OCI-LY1 (cell line): ENCODE results near the gene EEF1E1.

Experiments
- H2AFZ ChIP-seq: fragments of 200-600 bp; sonication (generic), shearing (Covaris generic); 2 replicates; pipeline ENCODE4 v1.6.0; 2014; ENCODE audit warnings: antibody characterized with exemption, mild to moderate bottlenecking, low read length
- H3F3A ChIP-seq: fragments of 200-600 bp; sonication (generic), shearing (Covaris generic); 2 replicates; pipeline ENCODE4 v1.6.0; 2014; ENCODE audit warnings: mild to moderate bottlenecking, antibody characterized with exemption, low read length, moderate library complexity; ENCODE audit not compliant: insufficient read depth
- H3K27ac ChIP-seq: fragments of 200-600 bp; sonication (generic); 2 replicates; pipeline ENCODE4 v1.5.1; 2014; ENCODE audit warnings: low read length, mixed run types, mild to moderate bottlenecking, low read depth; ENCODE audit not compliant: poor library complexity, severe bottlenecking
- H3K27me3 ChIP-seq: fragments of 200-600 bp; sonication (generic); 2 replicates; pipeline ENCODE4 v1.6.0; 2014; ENCODE audit warnings: antibody characterized with exemption, mild to moderate bottlenecking, low read length, moderate library complexity; ENCODE audit not compliant: insufficient read depth
- H3K36me3 ChIP-seq: fragments of 200-600 bp; sonication (generic); 2 replicates; pipeline ENCODE4 v1.6.1; 2014; ENCODE audit warnings: mild to moderate bottlenecking, antibody characterized with exemption, low read length, moderate library complexity, mixed read lengths; ENCODE audit not compliant: insufficient read depth
- H3K4me1 ChIP-seq: fragments of 200-600 bp; sonication (generic); 2 replicates; pipeline ENCODE4 v1.5.1; 2014; ENCODE audit warnings: mild to moderate bottlenecking, low read length, moderate library complexity; ENCODE audit not compliant: insufficient read depth, severe bottlenecking
- H3K4me2 ChIP-seq: fragments of 200-600 bp; sonication (generic), shearing (Covaris generic); 2 replicates; pipeline ENCODE4 v1.6.1; 2014; ENCODE audit warnings: low read length
- H3K4me3 ChIP-seq: fragments of 200-600 bp; sonication (generic); 2 replicates; pipeline ENCODE4 v1.5.1; 2014; ENCODE audit warnings: low read length, low read depth, mild to moderate bottlenecking, mixed read lengths; ENCODE audit not compliant: poor library complexity, severe bottlenecking
- H3K79me2 ChIP-seq: fragments of 200-600 bp; shearing (Covaris generic); 2 replicates; pipeline ENCODE4 v1.6.1; 2016; ENCODE audit warnings: mixed run types, low read length, mixed read lengths; ENCODE audit not compliant: insufficient read depth
- H3K9ac ChIP-seq: fragments of 200-600 bp; sonication (generic), shearing (Covaris generic); 2 replicates; pipeline ENCODE4 v1.6.1; 2014; ENCODE audit warnings: mild to moderate bottlenecking, low read length, mixed read lengths
- H3K9me2 ChIP-seq: fragments of 200-600 bp; sonication (generic), shearing (Covaris generic); 2 replicates; pipeline ENCODE4 v1.6.1; 2014; ENCODE audit warnings: low read depth, mild to moderate bottlenecking, low read length, mixed read lengths
- H3K9me3 ChIP-seq: fragments of 200-600 bp; shearing (Covaris generic); 2 replicates; pipeline ENCODE4 v1.6.1; 2014; ENCODE audit warnings: low read length, mixed read lengths
- H4K20me1 ChIP-seq: fragments of 200-600 bp; sonication (generic), shearing (Covaris generic); 2 replicates; pipeline ENCODE4 v1.6.0; 2016; ENCODE audit warnings: mild to moderate bottlenecking, low read length; ENCODE audit not compliant: insufficient read depth
- EZH2 ChIP-seq: fragments of 200-600 bp; sonication (generic), shearing (Covaris generic); IDR thresholded peaks from 2 replicates; pipeline ENCODE4 v1.8.0; 2017; ENCODE audit warnings: borderline replicate concordance, mixed run types, mild to moderate bottlenecking, antibody characterized with exemption, low read length, moderate library complexity, mixed read lengths
- TF ChIP-seq, protein P1 (sequence below): fragments of 200-600 bp; sonication (generic), shearing (Covaris generic); IDR thresholded peaks from 2 replicates; pipeline ENCODE4 v1.5.1; 2017; ENCODE audit warnings: mild to moderate bottlenecking, antibody characterized with exemption, low read length, moderate library complexity, mixed read lengths

Gene EEF1E1

DNA sequence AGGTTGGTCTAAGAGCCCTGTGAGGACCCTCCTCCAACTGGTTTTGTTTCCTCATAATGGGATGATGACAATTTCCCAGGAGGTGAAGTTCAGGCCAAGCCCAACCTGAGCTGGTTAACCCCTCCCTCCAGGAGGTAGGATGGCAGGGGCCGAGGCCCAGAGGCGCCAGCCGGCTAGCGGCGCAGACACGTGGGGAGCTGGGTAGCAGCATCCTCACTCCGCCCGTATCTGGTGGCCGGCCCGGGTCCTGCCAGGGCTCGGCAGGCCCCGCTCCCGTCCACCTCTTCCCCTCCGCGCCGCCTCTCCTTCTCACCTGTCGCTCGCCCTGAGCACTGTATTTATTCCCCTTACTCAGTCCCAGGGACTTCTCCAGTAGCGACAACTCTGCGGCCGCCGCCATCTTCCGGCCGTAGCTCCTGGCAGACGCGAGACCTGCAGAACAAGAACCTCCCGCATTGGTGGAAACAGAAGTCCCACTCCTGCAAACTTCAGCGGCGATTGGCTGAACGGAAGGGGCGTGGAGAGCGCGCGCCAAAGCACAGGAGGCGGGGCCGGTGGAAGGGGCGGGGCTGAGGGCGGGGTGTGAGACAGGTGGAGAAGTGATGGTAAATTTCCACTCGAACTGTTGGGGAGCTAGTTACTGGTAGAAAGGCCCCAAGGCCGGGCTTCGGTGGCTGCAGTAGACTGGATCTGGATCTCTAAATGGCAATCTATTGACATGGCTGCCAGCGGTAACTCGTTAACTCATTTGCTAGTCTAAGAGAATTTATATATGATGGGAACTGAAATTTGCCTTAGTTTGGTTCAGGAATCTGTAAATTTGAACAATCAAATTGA is at the start of gene EEF1E1:
Gene EEF1E1 (minus strand): TSS at position 427 of the 837 bp plus-strand sequence. CDS start 27 bp downstream, at position 400.
- H3K9me2 ChIP-seq: no peaks in the 10 kb centered on the region
- H3K4me2 ChIP-seq: peak within 1 kb of the TSS; percentile 91
- H3K4me3 ChIP-seq: peak within 1 kb of the TSS; percentile 80
- no peaks in the 10 kb centered on the region for H3F3A ChIP-seq
- H3K79me2 ChIP-seq: peaks cover 42% of the 10 kb centered on the region
- no peaks in the 10 kb centered on the region for H3K27me3 ChIP-seq
- H3K9ac ChIP-seq: peak within 1 kb of the TSS; percentile 83
- peak within 1 kb of the TSS; percentile 73 for H2AFZ ChIP-seq
- no peak for TF ChIP-seq EZH2
- TF ChIP-seq, protein P1, sequence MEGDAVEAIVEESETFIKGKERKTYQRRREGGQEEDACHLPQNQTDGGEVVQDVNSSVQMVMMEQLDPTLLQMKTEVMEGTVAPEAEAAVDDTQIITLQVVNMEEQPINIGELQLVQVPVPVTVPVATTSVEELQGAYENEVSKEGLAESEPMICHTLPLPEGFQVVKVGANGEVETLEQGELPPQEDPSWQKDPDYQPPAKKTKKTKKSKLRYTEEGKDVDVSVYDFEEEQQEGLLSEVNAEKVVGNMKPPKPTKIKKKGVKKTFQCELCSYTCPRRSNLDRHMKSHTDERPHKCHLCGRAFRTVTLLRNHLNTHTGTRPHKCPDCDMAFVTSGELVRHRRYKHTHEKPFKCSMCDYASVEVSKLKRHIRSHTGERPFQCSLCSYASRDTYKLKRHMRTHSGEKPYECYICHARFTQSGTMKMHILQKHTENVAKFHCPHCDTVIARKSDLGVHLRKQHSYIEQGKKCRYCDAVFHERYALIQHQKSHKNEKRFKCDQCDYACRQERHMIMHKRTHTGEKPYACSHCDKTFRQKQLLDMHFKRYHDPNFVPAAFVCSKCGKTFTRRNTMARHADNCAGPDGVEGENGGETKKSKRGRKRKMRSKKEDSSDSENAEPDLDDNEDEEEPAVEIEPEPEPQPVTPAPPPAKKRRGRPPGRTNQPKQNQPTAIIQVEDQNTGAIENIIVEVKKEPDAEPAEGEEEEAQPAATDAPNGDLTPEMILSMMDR: no peak; the same call in 1 of the 2 replicates
- no peaks in the 10 kb centered on the region for H3K9me3 ChIP-seq
- H3K4me1 ChIP-seq: peaks cover 18% of the 10 kb centered on the region
- H4K20me1 ChIP-seq: no peaks in the 10 kb centered on the region
- peaks cover 30% of the 10 kb centered on the region for H3K36me3 ChIP-seq
- peak within 1 kb of the TSS; percentile 19 for H3K27ac ChIP-seq

DNA sequence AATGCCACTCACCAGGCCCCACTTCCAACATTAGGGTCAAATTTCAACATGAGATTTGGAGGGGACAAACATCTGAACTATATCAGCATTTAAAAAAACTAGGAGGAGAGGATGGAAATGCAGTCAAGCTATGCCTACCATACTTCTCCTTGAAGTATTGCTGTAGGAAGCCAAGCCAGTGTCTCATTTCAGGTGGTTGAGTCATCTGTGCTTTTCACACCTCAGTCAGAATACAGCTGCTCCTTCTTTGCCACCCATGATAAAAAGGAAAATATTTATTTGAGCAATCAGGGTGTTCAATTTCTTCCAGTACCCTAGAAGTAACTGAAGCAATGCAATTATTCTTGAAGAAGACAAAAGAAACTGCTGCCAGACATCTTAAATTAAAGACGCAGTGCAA is 47.0 kb upstream of the EEF1E1 start:
- H3F3A ChIP-seq: no peaks in the 10 kb centered on the region
- H3K36me3 ChIP-seq: no peaks in the 10 kb centered on the region
- H3K27me3 ChIP-seq: no peaks in the 10 kb centered on the region
- no peaks in the 10 kb centered on the region for H3K9me3 ChIP-seq
- no peak overlapping the region for H3K4me3 ChIP-seq
- H3K9me2 ChIP-seq: no peaks in the 10 kb centered on the region
- H4K20me1 ChIP-seq: no peaks in the 10 kb centered on the region
- H3K4me2 ChIP-seq: no peak overlapping the region
- no peak overlapping the region for H2AFZ ChIP-seq
- no peak overlapping the region for H3K27ac ChIP-seq
- H3K9ac ChIP-seq: no peak overlapping the region
- no peaks in the 10 kb centered on the region for H3K4me1 ChIP-seq
- H3K79me2 ChIP-seq: no peaks in the 10 kb centered on the region
- TF ChIP-seq, protein P1: no peak
- no peak for TF ChIP-seq EZH2

DNA sequence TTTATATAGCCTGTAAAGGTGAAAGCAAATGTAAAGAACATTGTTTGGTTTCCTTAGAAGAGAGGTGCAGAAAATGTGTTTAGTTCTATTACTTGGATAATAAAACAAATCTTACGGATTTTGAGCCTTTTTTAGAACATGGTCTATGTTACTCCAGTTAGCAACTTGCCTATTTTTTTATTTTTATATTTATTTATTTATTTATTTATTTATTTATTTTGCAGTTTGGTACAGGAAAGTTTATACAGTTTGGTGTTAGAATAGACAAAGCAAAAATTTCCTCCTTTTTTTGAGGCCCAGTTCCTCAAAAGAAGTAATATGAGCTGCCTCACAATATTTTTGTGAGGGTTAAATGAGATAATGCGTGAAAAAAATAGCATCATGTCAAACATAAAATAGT is 41.6 kb upstream of the EEF1E1 start:
- Histone ChIP-seq H3K79me2 (no peaks in the 10 kb centered on the region), H2AFZ (no peak overlapping the region), H4K20me1 (no peaks in the 10 kb centered on the region), H3K36me3 (no peaks in the 10 kb centered on the region), H3K27ac (no peak overlapping the region), H3K9me3 (no peaks in the 10 kb centered on the region), H3F3A (no peaks in the 10 kb centered on the region), H3K9ac (no peak overlapping the region), H3K27me3 (no peaks in the 10 kb centered on the region), H3K4me1 (no peaks in the 10 kb centered on the region), H3K4me2 (no peak overlapping the region), H3K4me3 (no peak overlapping the region), H3K9me2 (no peaks in the 10 kb centered on the region)
- TF ChIP-seq, protein P1: no peak
